Measurements from ENCODE around the gene NYAP1.

Gene NYAP1

GRCh38 chr7:100464210-100464660 is 19.5 kb upstream of the NYAP1 start, which contains the start of gene SPACDR:
TSS of gene SPACDR (minus strand) at chr7:100464260. CDS start at chr7:100464025, 235 bp downstream.
- DNase-seq = no peak

DNA sequence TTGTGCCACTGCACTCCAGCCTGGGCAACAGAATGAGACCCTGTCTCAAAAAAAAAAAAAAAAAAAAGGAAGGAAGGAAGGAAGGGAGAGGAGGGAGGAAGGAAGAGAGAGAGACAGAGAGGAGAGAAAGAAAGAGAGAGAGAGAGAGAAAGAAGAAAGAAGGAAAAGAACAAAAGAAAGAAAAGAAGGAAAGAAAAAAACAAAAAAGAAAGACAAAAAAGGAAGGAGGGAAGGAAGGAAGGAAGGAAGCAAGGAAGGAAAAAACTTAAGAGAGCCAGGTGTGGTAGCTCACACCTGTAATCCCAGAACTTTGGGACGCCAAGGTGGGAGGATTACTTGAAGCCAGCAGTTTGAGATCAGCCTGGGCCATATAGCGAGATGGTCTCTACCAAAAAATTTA is 18.9 kb upstream of the NYAP1 start:
- DNase-seq = no peak

DNA sequence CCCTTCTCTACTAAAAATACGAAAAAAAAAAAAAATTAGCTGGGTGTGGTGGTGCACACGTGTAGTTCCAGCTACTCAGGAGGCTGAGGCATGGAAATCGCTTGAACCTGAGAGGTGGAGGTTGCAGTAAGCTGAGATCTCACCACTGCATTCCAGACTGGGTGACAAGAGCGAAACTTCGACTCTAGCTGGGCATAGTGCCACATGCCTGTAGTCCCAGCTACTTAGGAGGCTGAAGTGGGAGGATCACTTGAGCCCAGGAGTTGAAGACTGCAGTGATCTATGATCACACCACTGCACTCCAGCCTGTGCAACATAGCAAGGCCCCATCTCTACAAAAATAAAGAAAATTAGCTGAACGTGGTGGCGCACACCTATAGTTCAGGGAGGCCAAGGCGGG is 18.4 kb upstream of the NYAP1 start:
- DNase-seq = no peak

DNA sequence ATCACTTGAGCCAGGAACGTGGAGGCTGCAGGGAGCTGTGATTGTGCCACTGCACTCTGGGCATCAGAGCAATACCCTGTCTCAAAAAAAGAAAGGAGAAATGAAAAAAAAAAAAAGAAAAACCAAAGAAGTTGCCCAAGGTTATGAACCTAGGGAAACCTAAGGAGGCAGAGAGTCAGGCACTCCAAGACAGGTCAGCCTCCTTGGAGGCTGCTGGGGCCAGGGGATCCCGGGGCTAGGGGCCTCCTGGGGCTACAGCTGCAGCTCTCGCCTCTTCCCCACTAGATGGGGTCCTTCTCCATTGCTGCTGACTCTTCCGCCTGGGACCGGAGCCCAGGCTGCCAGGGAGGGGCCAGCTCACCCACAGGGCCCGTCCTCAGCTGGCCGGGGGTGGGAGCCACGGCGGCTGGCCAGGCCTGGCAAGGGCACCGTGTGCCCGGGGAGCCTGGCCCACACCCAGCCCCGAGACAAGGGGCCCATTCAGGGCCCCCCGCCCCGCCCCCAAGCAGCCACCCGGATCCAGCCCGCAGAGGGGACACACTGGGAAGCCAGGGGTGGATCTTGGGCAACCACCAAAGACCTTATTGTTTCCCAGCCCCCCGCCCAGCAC is 17.9 kb upstream of the NYAP1 start:
- peak; percentile 27 for DNase-seq

- DNase-seq = no peak
Observed at GRCh38 chr7:100466653-100467605, 16.8 kb upstream of the NYAP1 start.

- no peak for DNase-seq
Observed at GRCh38 chr7:100467638-100468373, 15.9 kb upstream of the NYAP1 start.

- DNase-seq = peak; percentile 56
Observed at GRCh38 chr7:100469227-100470044, 14.3 kb upstream of the NYAP1 start.

- DNase-seq = no peak
Observed at GRCh38 chr7:100471021-100471420, 12.7 kb upstream of the NYAP1 start.

DNA sequence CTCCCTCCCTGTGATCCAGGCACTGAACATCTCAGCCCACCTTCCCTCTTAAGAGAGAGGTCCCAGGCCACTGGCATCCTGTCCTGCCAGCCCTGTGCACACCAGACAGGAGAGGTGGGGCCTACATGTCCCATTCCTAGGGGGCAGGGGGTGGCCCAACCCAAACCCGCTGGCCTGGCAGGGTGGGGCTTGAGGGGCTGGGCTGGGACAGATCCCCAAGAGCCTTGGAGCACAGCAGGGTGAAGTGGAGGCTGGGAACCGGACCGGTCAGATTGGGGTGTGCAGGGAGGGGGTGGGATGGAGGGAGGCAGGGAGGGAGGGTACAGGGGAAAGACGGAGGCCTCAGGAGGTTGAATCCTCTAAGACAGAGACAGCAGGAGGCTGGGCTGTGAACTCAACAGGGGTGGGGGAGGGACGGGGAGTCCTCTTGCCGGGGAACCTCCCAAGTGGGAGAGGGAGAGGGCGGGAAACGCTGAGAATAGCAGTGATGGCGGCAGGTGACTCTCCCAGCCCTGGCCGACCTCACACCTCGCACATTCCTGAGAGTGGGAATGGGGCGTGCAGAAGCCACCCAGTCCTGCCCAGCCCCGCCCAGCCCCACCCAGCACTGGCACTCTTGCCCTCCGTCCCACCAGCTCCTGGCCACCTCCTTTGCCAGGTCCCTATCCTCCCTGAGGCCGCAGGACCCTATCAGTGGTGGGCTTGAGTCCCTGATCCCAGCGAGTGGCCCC is 11.4 kb upstream of the NYAP1 start:
- DNase-seq = no peak

- DNase-seq = peak; percentile 41
Observed at GRCh38 chr7:100472854-100473499, 10.8 kb upstream of the NYAP1 start.

DNA sequence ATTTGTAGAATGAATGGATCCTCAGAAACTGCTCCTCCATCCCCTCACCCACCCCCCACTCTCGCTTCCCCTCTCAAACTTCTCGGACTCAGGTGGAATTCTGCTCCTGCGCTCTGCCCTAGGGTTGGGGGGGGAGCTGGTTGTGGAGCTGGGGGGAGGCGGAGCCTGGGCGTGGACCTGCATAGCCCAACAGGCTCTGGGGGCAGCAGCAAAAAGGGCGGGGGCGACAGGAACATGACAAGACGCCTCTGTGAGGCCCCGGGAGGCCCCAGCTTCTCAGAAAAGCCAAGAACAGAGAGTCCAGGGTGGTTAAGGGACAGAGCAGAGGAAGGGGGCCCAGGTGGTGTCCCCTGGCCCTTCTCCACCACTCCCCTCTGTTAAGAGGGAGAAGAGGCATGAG is 8.2 kb upstream of the NYAP1 start:
- no peak for DNase-seq

DNA sequence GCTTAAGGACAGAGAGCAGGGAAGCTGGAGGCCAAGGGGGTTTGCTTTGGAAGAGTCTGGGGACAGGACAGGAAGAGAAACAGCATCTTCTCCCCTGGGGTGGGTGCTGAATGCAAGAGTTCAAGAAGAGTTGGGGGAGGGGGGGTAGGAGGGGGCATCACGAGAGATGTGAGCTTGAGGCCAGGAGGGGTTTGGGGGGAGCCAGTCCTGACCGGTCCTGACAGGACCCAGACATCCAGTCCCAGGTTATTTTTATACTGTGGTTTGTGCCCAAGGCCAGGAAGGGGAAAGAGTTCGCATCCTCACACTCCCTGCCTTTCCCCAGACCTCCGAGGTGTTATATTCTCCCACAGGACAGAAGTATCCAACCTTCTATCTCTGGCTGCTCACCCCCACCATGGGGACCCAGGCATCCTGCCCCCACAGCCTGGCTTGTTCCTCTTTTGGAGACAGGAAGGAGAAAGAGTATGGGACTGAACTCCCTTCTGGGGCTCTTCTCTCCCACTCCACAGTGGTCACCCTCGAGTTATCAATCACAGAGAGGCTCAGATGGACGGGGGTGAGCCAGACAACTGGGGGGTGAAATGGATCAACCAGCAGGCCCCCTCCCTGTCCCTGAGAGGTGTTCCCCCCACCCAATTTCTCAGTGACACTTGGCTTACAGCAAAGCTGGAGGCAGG is 7.5 kb upstream of the NYAP1 start:
- no peak for DNase-seq

DNA sequence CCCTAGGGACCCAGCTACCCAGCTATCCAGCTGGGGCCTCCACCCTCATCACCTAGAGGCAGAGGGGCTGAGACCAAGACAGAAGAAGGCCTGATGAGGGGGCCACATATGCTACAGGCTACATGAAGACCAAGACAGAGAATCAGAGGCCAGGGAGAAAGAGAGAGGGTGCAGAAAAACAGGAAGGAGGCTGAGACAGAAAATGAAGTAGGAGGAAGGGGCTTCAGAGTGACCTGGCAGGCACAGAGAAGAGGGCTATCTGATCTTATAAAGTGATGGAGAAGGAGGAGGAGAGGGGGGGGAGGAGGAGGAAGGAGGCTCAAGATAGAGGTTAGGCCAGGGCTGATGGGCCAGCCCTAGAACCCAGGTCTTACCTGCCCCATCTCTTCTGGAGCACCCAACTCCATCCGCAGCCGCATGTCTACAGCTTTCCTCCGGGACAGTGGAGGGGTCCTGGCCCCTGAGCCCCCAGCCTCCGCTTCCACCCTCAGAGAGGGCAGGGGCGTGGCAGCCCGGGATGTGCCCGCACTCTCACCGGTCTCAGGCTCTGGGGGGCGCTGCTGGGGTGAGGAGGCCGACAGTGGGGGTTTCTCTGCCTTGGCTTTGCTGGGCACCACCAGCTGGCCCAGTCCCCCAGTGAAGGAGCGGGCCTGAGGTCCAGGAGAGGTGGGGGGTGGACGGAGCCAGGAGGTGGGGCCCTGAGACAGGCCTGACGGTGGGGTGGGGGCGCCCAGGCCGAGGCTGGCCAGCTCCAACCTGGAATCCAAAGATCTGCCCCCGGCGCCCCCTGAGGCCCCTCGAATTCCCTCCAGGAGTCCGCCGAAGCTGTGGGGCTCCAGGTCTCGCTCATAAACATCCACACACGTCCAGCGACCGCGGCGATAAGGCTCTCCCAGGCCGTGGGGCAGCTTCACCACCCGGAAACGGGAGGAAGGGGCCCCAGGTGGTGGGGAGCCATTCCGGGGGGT is 6.5 kb upstream of the NYAP1 start:
- no peak for DNase-seq

DNA sequence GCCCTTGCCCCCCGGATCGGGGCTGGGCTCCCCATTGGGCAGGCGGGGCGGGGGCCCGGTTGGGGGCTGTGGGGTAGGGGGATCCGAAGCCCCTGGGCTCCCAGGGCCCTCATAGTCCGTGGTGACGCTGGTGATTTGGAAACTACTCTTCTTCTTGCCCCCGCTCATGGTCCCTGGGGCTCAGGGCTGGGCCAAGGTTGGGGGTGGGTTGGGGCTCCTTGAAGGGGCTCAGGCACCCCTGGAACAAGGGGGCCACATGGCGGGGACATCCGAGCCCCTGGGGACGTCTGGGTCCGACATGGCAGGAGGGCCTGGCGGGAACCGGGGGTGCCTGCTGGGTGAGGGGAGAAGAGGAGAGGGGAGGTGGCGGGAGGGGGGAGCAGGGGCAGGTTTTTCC is 5.9 kb upstream of the NYAP1 start:
- no peak for DNase-seq

GRCh38 chr7:100478958-100479660 is 4.6 kb upstream of the NYAP1 start, which contains the start of gene TSC22D4:
TSS of gene TSC22D4 (minus strand) at chr7:100479214. CDS start at chr7:100478038, 1,176 bp downstream.
- DNase-seq = peak; percentile 84

GRCh38 chr7:100481466-100481865 is 2.3 kb upstream of the NYAP1 start:
- no peak for DNase-seq

GRCh38 chr7:100482728-100483089 is 1.0 kb upstream of the NYAP1 start:
- DNase-seq = no peak

- peak; percentile 69 for DNase-seq
Observed at GRCh38 chr7:100483090-100483721, 521 bp upstream of the NYAP1 start.

Data from NCI-H2171 (cell line).